Endothelial cell of umbilical vein (primary cell): ENCODE data around the gene NAV3.

Experiments
- EZH2 ChIP-seq: IDR thresholded peaks from 2 replicates; pipeline ENCODE4 v1.6.1; 2012; ENCODE audit warnings: borderline replicate concordance, low read depth, mild to moderate bottlenecking, moderate library complexity, low read length, inconsistent platforms; ENCODE audit not compliant: severe bottlenecking
- POLR2AphosphoS5 ChIP-seq: IDR thresholded peaks from 2 replicates; pipeline ENCODE4 v1.6.1; 2012; ENCODE audit warnings: low read depth, mild to moderate bottlenecking, control low read depth, low read length, moderate library complexity; ENCODE audit not compliant: insufficient read depth
- TF ChIP-seq, protein P1 (sequence below), 2 donors: IDR thresholded peaks; 1 replicate in 1 of 2; 2 replicates in 1 of 2; pipeline ENCODE4 v1.5.1; 2011; ENCODE audit warnings: low read length in 2 of 2, mild to moderate bottlenecking in 2 of 2, moderate library complexity in 2 of 2, control low read depth in 1 of 2, inconsistent platforms in 1 of 2, low read depth in 1 of 2; ENCODE audit not compliant: insufficient read depth in 1 of 2; ENCODE audit errors: extremely low read depth in 1 of 2

DNA sequence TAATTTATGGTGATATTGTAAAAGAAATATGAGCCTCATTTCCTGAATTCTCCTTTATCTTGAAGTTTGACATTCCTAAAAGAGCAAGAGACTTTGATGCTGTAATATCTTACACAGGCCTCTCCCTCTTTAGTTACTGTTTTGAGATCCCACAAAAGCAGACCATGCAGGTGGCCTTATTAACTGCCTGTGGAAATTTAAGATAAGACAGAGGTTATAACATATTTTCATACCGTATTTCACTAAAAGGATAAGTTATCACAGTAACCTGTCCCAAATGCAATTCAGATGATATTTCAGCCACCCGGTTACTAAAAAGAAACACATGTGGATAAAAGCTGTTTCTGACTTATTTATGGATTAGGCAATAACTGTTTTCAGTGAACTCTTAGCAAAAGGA lies 150.1 kb downstream of the NAV3 start:
- TF ChIP-seq, protein P1, sequence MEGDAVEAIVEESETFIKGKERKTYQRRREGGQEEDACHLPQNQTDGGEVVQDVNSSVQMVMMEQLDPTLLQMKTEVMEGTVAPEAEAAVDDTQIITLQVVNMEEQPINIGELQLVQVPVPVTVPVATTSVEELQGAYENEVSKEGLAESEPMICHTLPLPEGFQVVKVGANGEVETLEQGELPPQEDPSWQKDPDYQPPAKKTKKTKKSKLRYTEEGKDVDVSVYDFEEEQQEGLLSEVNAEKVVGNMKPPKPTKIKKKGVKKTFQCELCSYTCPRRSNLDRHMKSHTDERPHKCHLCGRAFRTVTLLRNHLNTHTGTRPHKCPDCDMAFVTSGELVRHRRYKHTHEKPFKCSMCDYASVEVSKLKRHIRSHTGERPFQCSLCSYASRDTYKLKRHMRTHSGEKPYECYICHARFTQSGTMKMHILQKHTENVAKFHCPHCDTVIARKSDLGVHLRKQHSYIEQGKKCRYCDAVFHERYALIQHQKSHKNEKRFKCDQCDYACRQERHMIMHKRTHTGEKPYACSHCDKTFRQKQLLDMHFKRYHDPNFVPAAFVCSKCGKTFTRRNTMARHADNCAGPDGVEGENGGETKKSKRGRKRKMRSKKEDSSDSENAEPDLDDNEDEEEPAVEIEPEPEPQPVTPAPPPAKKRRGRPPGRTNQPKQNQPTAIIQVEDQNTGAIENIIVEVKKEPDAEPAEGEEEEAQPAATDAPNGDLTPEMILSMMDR (IDR thresholded peaks at IDR 0.05; ENCODE audit: extremely low read depth in 1 of 2, insufficient read depth in 1 of 2, low read depth in 1 of 2, low read length in 2 of 2) = no peak
- TF ChIP-seq EZH2 (no peak), POLR2AphosphoS5 (no peak)
